K562 treated with DMSO at 1 percent for 4 hours (cell line): Measurements from ENCODE around the gene CASP5. TPM values are rescaled to one million over a fixed set of nuclear protein-coding genes. Genes with fewer than 3 reads are reported as not detected.

ENCODE experiments used
- total RNA-seq: library from RNA; unstranded; fragments of 300-600 nt; gene quantifications from 2 replicates; pipeline ENCODE4 v1.2.3, GENCODE V29; 2022; ENCODE audit not compliant: insufficient read depth

The CASP5 gene
- not detected in 2 replicates for total RNA-seq

GRCh38 chr11:105023003-105023402, at the start of gene CASP5:
Gene CASP5, minus strand, starts transcription at chr11:105023168. Its CDS starts 32 bp downstream, at chr11:105023136.

GRCh38 chr11:105044557-105045524, 21.9 kb upstream of the CASP5 start, which contains the start of gene CARD16:
Gene CARD16, minus strand, starts transcription at chr11:105045335. Its CDS starts 38 bp downstream, at chr11:105045297.

GRCh38 chr11:105034813-105035620, 12.0 kb upstream of the CASP5 start, which contains the start of gene CASP1:
Gene CASP1, minus strand, starts transcription at chr11:105035144. Its CDS starts 31 bp downstream, at chr11:105035113.

GRCh38 chr11:104968355-104968855, 54.6 kb downstream of the CASP5 start, which contains the start of gene CASP4:
Gene CASP4, minus strand, starts transcription at chr11:104968574. Its CDS starts 49 bp downstream, at chr11:104968525.

Other genes with a start within 250 kb of the CASP5 start
- gene CASP12, start 124.7 kb downstream of the CASP5 start, total RNA-seq, result not detected in 2 replicates
- gene CASP4, start 54.6 kb downstream of the CASP5 start, total RNA-seq, result 1.5 and 1.7 TPM in 2 replicates
- not detected in 2 replicates for gene CASP1, start 12.0 kb upstream of the CASP5 start, total RNA-seq
- not detected in 2 replicates for gene CARD16, start 22.2 kb upstream of the CASP5 start, total RNA-seq
- 0.92 and 1.1 TPM in 2 replicates for gene CARD18, start 116.6 kb upstream of the CASP5 start, total RNA-seq